GM19395 (cell line): ENCODE results near the gene PI4K2A.

Experiments
- ATAC-seq: cut with Tn5 transposase; IDR thresholded peaks from one replicate; pipeline ENCODE4 v1.9.1; 2021; ENCODE audit warnings: mild to moderate bottlenecking, moderate library complexity; ENCODE audit not compliant: unreplicated experiment

The PI4K2A gene

GRCh38 chr10:97724341-97724941, 84.0 kb downstream of the PI4K2A start:
- ATAC-seq, result no peak
